NT2/D1 (cell line): ENCODE measurements around the gene TMEM91.

ENCODE experiments used
- DNase-seq: peaks from one replicate; pipeline ENCODE4 v3.0.0-alpha.2; 2011; ENCODE audit warnings: low read depth, low spot score
- H3K27me3 ChIP-seq: 2 replicates; pipeline ENCODE4 v1.6.0; 2011; ENCODE audit warnings: mild to moderate bottlenecking; ENCODE audit not compliant: insufficient read length, insufficient read depth
- H3K36me3 ChIP-seq: 2 replicates; pipeline ENCODE4 v1.6.1; 2011; ENCODE audit warnings: mild to moderate bottlenecking, low read length, mixed read lengths; ENCODE audit not compliant: insufficient read depth, insufficient read length
- H3K4me1 ChIP-seq: 2 replicates; pipeline ENCODE4 v1.5.1; 2011; ENCODE audit not compliant: insufficient read depth, insufficient read length
- H3K4me3 ChIP-seq: 2 replicates; pipeline ENCODE4 v1.5.1; 2011; ENCODE audit warnings: low read depth; ENCODE audit not compliant: insufficient read length
- H3K9ac ChIP-seq: 2 replicates; pipeline ENCODE4 v1.6.0; 2011; ENCODE audit warnings: low read depth; ENCODE audit not compliant: insufficient read length
- H3K9me3 ChIP-seq: 2 replicates; pipeline ENCODE4 v1.5.1; 2011; ENCODE audit warnings: mild to moderate bottlenecking, low read length; ENCODE audit not compliant: insufficient read depth
- SUZ12 ChIP-seq: IDR thresholded peaks from 2 replicates; pipeline ENCODE4 v1.6.1; 2011; ENCODE audit not compliant: insufficient read length, insufficient read depth; ENCODE audit errors: extremely low read depth
- YY1 ChIP-seq: IDR thresholded peaks from 2 replicates; pipeline ENCODE4 v1.6.1; 2011; ENCODE audit not compliant: insufficient read length, insufficient read depth
- ZNF274 ChIP-seq: IDR thresholded peaks from 2 replicates; pipeline ENCODE4 v1.6.1; 2011; ENCODE audit warnings: mild to moderate bottlenecking, low read depth, low read length

Gene TMEM91

GRCh38 chr19:41350735-41351338 is 25.5 kb upstream of the TMEM91 start:
- H3K4me1 ChIP-seq: peaks cover 8% of the 10 kb centered on the region
- peak overlapping the region; percentile 5 for H3K9ac ChIP-seq
- peaks cover 26% of the 10 kb centered on the region for H3K27me3 ChIP-seq
- TF ChIP-seq SUZ12: no peak
- no peak for TF ChIP-seq YY1
- TF ChIP-seq ZNF274: no peak
- H3K4me3 ChIP-seq: peak overlapping the region; percentile 56
- DNase-seq: no peak
- peaks cover 17% of the 10 kb centered on the region for H3K36me3 ChIP-seq
- no peaks in the 10 kb centered on the region for H3K9me3 ChIP-seq

GRCh38 chr19:41351339-41352245 is 24.7 kb upstream of the TMEM91 start:
- Histone ChIP-seq H3K4me1 (peaks cover 8% of the 10 kb centered on the region), H3K9ac (peak overlapping the region; percentile 74), H3K4me3 (peak overlapping the region; percentile 56), H3K36me3 (peaks cover 17% of the 10 kb centered on the region), H3K9me3 (no peaks in the 10 kb centered on the region), H3K27me3 (peaks cover 26% of the 10 kb centered on the region)
- DNase-seq: no peak
- TF ChIP-seq YY1 (no peak), ZNF274 (no peak), SUZ12 (no peak)

- Histone ChIP-seq H3K9me3 (no peaks in the 10 kb centered on the region), H3K4me3 (peak overlapping the region; percentile 56), H3K27me3 (peaks cover 26% of the 10 kb centered on the region), H3K36me3 (peaks cover 13% of the 10 kb centered on the region), H3K9ac (peak overlapping the region; percentile 74), H3K4me1 (peaks cover 10% of the 10 kb centered on the region)
- no peak for DNase-seq
- TF ChIP-seq YY1 (no peak), SUZ12 (no peak), ZNF274 (no peak)
Measured at GRCh38 chr19:41352279-41352608, 24.1 kb upstream of the TMEM91 start.

GRCh38 chr19:41352609-41353465 is 23.5 kb upstream of the TMEM91 start:
- H3K4me3 ChIP-seq: peak overlapping the region; percentile 56
- peaks cover 26% of the 10 kb centered on the region for H3K27me3 ChIP-seq
- peaks cover 12% of the 10 kb centered on the region for H3K4me1 ChIP-seq
- TF ChIP-seq YY1: no peak
- no peak for DNase-seq
- H3K9ac ChIP-seq: peak overlapping the region; percentile 86
- peaks cover 11% of the 10 kb centered on the region for H3K36me3 ChIP-seq
- no peaks in the 10 kb centered on the region for H3K9me3 ChIP-seq

- Histone ChIP-seq H3K9me3 (no peaks in the 10 kb centered on the region), H3K27me3 (peaks cover 26% of the 10 kb centered on the region), H3K36me3 (peaks cover 7% of the 10 kb centered on the region), H3K4me1 (peaks cover 13% of the 10 kb centered on the region), H3K9ac (peak within 1 kb of the TSS; percentile 86), H3K4me3 (peak within 1 kb of the TSS; percentile 56)
- DNase-seq: no peak
- TF ChIP-seq ZNF274 (no peak), SUZ12 (no peak), YY1 (no peak)
Measured at GRCh38 chr19:41353466-41354342, 22.6 kb upstream of the TMEM91 start, which contains the start of gene TGFB1. Gene TGFB1 (minus strand): TSS chr19:41353922. CDS start chr19:41353044, 878 bp downstream.

GRCh38 chr19:41354343-41354953 is 21.9 kb upstream of the TMEM91 start:
- no peak for DNase-seq
- no peaks in the 10 kb centered on the region for H3K9me3 ChIP-seq
- peaks cover 26% of the 10 kb centered on the region for H3K27me3 ChIP-seq
- TF ChIP-seq YY1: no peak
- no peak for TF ChIP-seq SUZ12
- TF ChIP-seq ZNF274: no peak
- H3K4me3 ChIP-seq: peak overlapping the region; percentile 27
- peak overlapping the region; percentile 70 for H3K9ac ChIP-seq
- peaks cover 7% of the 10 kb centered on the region for H3K36me3 ChIP-seq
- H3K4me1 ChIP-seq: peaks cover 13% of the 10 kb centered on the region
